ENCODE data around the gene EGLN1. TPM values are rescaled to one million over a fixed set of nuclear protein-coding genes. Genes with fewer than 3 reads are reported as not detected.

Gene EGLN1
- total RNA-seq, 1 donor from 2014 or later: 19.9 TPM

DNA sequence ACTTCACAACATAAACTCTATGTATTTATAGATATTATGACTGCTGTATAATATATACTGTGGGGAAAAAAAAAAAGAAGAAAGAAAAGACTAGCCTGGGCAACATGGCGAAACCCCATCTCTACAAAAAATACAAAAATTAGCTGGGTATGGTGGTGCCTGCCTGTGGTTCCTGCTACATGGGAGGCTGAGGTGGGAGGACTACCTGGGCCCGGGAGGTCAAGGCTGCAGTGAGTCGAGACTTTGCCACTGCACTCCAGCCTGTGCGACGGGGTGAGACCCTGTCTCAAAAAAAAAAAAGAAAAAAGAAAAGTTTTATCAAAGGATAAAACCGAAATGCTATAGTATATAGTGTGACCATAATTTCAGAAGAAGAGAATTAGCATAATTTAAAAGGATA lies 87.1 kb downstream of the EGLN1 start:
- peaks cover 42% of the 10 kb centered on the region for H3K4me1 Mint-ChIP-seq (ENCODE audit: low read depth)

DNA sequence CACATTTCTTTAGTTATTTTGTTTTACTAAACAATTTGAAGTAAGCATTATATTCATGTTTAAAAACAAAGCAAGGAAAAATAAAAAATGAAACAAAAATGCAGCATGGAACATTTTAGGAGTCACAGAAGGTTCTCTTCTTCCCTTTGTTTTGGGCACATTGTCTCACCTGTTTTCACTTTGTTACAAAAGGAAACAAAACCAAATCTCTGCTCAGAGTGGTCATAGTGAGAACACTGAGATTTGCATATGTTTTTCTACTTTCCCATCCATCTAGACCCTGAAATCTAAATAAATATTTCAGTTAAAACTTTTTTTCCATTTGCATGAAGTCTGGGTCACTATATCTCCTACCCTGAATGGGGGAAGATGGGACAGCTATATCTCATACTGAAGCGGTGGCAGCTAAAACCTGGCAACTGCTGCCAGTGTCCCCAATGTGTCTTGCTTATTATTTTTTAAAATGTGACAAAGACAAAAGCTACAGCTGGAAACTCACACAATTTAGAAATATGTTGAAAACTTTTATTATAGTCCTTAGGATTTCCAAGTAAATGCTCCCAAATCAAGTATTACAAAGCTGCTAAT lies 87.9 kb downstream of the EGLN1 start:
- Mint-ChIP-seq H3K36me3 (ENCODE audit: insufficient read depth) (no peaks in the 10 kb centered on the region), H3K9me3 (ENCODE audit: low read depth) (no peaks in the 10 kb centered on the region), H3K27ac (no peak overlapping the region), H3K27me3 (no peaks in the 10 kb centered on the region), H3K4me3 (ENCODE audit: low read depth) (peak overlapping the region; percentile 37), H3K4me1 (ENCODE audit: low read depth) (peaks cover 37% of the 10 kb centered on the region)
- no peak for DNase-seq (ENCODE audit: low spot score, unreplicated experiment)
- TF ChIP-seq, protein P1, sequence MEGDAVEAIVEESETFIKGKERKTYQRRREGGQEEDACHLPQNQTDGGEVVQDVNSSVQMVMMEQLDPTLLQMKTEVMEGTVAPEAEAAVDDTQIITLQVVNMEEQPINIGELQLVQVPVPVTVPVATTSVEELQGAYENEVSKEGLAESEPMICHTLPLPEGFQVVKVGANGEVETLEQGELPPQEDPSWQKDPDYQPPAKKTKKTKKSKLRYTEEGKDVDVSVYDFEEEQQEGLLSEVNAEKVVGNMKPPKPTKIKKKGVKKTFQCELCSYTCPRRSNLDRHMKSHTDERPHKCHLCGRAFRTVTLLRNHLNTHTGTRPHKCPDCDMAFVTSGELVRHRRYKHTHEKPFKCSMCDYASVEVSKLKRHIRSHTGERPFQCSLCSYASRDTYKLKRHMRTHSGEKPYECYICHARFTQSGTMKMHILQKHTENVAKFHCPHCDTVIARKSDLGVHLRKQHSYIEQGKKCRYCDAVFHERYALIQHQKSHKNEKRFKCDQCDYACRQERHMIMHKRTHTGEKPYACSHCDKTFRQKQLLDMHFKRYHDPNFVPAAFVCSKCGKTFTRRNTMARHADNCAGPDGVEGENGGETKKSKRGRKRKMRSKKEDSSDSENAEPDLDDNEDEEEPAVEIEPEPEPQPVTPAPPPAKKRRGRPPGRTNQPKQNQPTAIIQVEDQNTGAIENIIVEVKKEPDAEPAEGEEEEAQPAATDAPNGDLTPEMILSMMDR (IDR thresholded peaks at IDR 0.05; ENCODE audit: unreplicated experiment): no peak

More for the DNA sequence above, 87.1 kb downstream of the EGLN1 start:
- H3K4me3 Mint-ChIP-seq (ENCODE audit: low read depth): peak overlapping the region; percentile 37
- DNase-seq (ENCODE audit: low spot score, unreplicated experiment): no peak
- no peak overlapping the region for H3K27ac Mint-ChIP-seq
- TF ChIP-seq, protein P1 (IDR thresholded peaks at IDR 0.05; ENCODE audit: unreplicated experiment): no peak
- H3K36me3 Mint-ChIP-seq (ENCODE audit: insufficient read depth): no peaks in the 10 kb centered on the region
- no peaks in the 10 kb centered on the region for H3K9me3 Mint-ChIP-seq (ENCODE audit: low read depth)
- H3K27me3 Mint-ChIP-seq: no peaks in the 10 kb centered on the region

DNA sequence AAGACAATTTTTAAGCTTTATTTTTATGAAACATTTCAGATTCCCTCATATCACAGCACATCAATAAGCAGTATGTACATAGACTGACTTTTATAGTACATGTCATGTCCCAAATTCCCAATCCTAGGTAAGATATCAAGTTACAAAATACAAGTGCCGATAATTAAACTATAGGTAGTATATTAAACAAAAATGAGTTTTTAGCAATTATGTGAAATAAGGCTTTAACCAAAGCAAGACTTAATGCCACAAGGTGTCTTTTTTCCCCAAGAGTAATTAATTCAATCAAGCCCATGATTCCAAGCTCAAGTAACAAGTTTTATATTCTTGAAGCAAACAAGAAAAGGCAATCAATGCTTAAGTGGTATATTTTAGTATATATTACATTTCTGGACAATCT lies 89.3 kb downstream of the EGLN1 start:
- H3K4me1 Mint-ChIP-seq (ENCODE audit: low read depth): peaks cover 35% of the 10 kb centered on the region
- no peaks in the 10 kb centered on the region for H3K9me3 Mint-ChIP-seq (ENCODE audit: low read depth)
- no peaks in the 10 kb centered on the region for H3K27me3 Mint-ChIP-seq
- TF ChIP-seq, protein P1 (IDR thresholded peaks at IDR 0.05; ENCODE audit: unreplicated experiment): no peak
- H3K27ac Mint-ChIP-seq: no peak overlapping the region
- no peaks in the 10 kb centered on the region for H3K36me3 Mint-ChIP-seq (ENCODE audit: insufficient read depth)
- H3K4me3 Mint-ChIP-seq (ENCODE audit: low read depth): no peak overlapping the region
- DNase-seq (ENCODE audit: low spot score, unreplicated experiment): no peak

DNA sequence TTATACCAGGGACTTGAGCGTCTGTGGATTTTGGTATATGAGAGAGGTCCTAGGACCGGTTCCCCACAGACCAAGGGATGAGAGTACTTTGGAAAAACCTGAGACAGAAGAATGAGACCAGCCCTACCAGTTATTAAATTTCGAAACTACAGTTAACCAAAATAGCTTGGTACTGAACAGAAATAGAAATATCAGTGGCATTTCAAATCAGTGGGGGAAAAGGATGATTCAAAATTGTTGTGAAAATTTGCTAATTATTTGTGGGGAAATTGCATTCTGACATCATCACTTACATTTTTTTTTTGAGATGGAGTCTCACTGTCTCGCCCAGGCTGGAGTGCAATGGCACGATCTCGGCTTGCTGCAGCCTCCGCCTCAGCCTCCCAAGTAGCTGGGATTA lies 92.6 kb downstream of the EGLN1 start:
- TF ChIP-seq, protein P1 (IDR thresholded peaks at IDR 0.05; ENCODE audit: unreplicated experiment): no peak
- Mint-ChIP-seq H3K27me3 (no peaks in the 10 kb centered on the region), H3K4me3 (ENCODE audit: low read depth) (no peak overlapping the region), H3K36me3 (ENCODE audit: insufficient read depth) (no peaks in the 10 kb centered on the region), H3K4me1 (ENCODE audit: low read depth) (peaks cover 14% of the 10 kb centered on the region), H3K9me3 (ENCODE audit: low read depth) (no peaks in the 10 kb centered on the region), H3K27ac (no peak overlapping the region)
- DNase-seq (ENCODE audit: low spot score, unreplicated experiment): no peak

DNA sequence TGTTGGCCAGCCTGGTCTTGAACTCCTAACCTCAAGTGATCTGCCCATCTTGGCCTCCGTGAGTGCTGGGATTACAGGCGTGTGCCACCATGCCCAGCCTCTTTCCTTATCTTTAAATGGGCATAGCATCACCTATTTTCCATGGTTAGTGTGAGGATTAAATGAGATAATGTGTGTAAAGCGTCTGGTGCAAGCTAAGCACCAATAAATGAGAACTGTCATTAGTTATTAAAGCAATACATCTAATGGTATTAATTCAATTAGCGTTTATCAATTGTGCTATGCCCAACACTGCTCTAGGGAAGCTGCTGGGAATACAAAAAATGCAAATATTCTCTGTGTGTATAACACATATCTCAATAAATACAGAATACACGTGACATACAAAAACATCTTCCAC lies 94.5 kb downstream of the EGLN1 start:
- TF ChIP-seq, protein P1 (IDR thresholded peaks at IDR 0.05; ENCODE audit: unreplicated experiment): no peak
- Mint-ChIP-seq H3K9me3 (ENCODE audit: low read depth) (no peaks in the 10 kb centered on the region), H3K4me3 (ENCODE audit: low read depth) (no peak overlapping the region), H3K27me3 (no peaks in the 10 kb centered on the region), H3K4me1 (ENCODE audit: low read depth) (peaks cover 3% of the 10 kb centered on the region), H3K27ac (no peak overlapping the region), H3K36me3 (ENCODE audit: insufficient read depth) (no peaks in the 10 kb centered on the region)
- no peak for DNase-seq (ENCODE audit: low spot score, unreplicated experiment)

Measured in progenitor cell of endocrine pancreas (in vitro differentiated cells).